Stimulated activated CD4-positive, alpha-beta T cell treated with anti-CD3 and anti-CD28 coated beads, Interleukin-2, amount 100 ng/mL, for 48 hours (primary cell): ENCODE data around the gene PTPRH.

ENCODE experiments used
- DNase-seq, 2 donors: peaks; one replicate each; pipeline ENCODE4 v3.0.0-alpha.2; 2020

The PTPRH gene

GRCh38 chr19:55208880-55209692 lies at the start of gene PTPRH:
TSS of gene PTPRH (minus strand) at chr19:55209501. CDS start at chr19:55209433, 68 bp downstream.
- no peak for DNase-seq

GRCh38 chr19:55258476-55258827 lies 49.2 kb upstream of the PTPRH start:
- DNase-seq, result peak in 1 of 2 donors; percentile 37

- no peak for DNase-seq
These were observed 48.4 kb upstream of the PTPRH start for GRCh38 chr19:55257461-55258420.

GRCh38 chr19:55256562-55257460 lies 47.5 kb upstream of the PTPRH start:
- no peak for DNase-seq

- DNase-seq, result peak; percentile 32 to 56
These were observed 46.5 kb upstream of the PTPRH start for GRCh38 chr19:55255618-55256423.

- no peak for DNase-seq
These were observed 45.3 kb upstream of the PTPRH start for GRCh38 chr19:55254625-55254977.

GRCh38 chr19:55253842-55254624 lies 44.7 kb upstream of the PTPRH start:
- peak; percentile 40 to 46 for DNase-seq

- no peak for DNase-seq
These were observed 43.7 kb upstream of the PTPRH start for GRCh38 chr19:55252760-55253663.

GRCh38 chr19:55251341-55252081 lies 42.2 kb upstream of the PTPRH start:
- peak in 1 of 2 donors; percentile 27 for DNase-seq

- no peak for DNase-seq
These were observed 41.1 kb upstream of the PTPRH start for GRCh38 chr19:55250262-55251036.

GRCh38 chr19:55249841-55250240 lies 40.5 kb upstream of the PTPRH start:
- no peak for DNase-seq

GRCh38 chr19:55248704-55249103 lies 39.4 kb upstream of the PTPRH start:
- no peak for DNase-seq

GRCh38 chr19:55248166-55248675 lies 38.9 kb upstream of the PTPRH start:
- no peak for DNase-seq

GRCh38 chr19:55247621-55248099 lies 38.4 kb upstream of the PTPRH start:
- no peak for DNase-seq

- no peak for DNase-seq
These were observed 37.5 kb upstream of the PTPRH start for GRCh38 chr19:55246462-55247451.

- no peak for DNase-seq
These were observed 36.1 kb upstream of the PTPRH start for GRCh38 chr19:55245236-55245904.
